Caco-2 (cell line): ENCODE measurements around the gene RIN3. TPM values are rescaled to one million over a fixed set of nuclear protein-coding genes. Genes with fewer than 3 reads are reported as not detected.

Experiments
- BruUV-seq: library from RNA; stranded (reverse); fragments of 400-500 nt; replicated peaks from 2 replicates; lab custom pipeline; 2021; lab: Mats Ljungman, UMichigan
- CTCF ChIA-PET: fragments of 300-600 bp; sonication (Branson Sonifier 250); formaldehyde crosslinking; loops from one replicate; lab custom pipeline; 2022; ENCODE audit warnings: antibody characterized with exemption; lab: Charles Lee
- POLR2A ChIA-PET: fragments of 300-600 bp; sonication (Branson Sonifier 250); formaldehyde crosslinking; loops from one replicate; lab custom pipeline; 2022; ENCODE audit warnings: antibody characterized with exemption; lab: Charles Lee
- DNase-seq, 2 experiments: peaks; one replicate each; pipeline versions ENCODE4 v3.0.0 to v3.0.0-alpha.2; 2020 to 2022
- H3K27me3 ChIP-seq: replicated peaks from 2 replicates; pipeline ENCODE4 v1.6.0; 2011; ENCODE audit warnings: low read length; ENCODE audit not compliant: control insufficient read depth, insufficient read depth
- H3K36me3 ChIP-seq: 2 replicates; pipeline ENCODE4 v1.5.1; 2011; ENCODE audit warnings: low read length; ENCODE audit not compliant: control insufficient read depth, insufficient read depth
- H3K4me1 ChIP-seq: fragments of 250-450 bp; sonication (Bioruptor Pico); 2 replicates; pipeline ENCODE4 v1.5.1; 2020; ENCODE audit warnings: mild to moderate bottlenecking
- H3K4me3 ChIP-seq: 2 replicates; pipeline ENCODE4 v1.5.1; 2011; ENCODE audit warnings: low read depth, mild to moderate bottlenecking, control low read depth, low read length
- H3K9me3 ChIP-seq: fragments of 250-450 bp; sonication (Bioruptor Pico); 2 replicates; pipeline ENCODE4 v1.5.1; 2020; ENCODE audit warnings: mild to moderate bottlenecking, moderate library complexity
- H3K27ac Mint-ChIP-seq: one replicate; pipeline ENCODE4 v1.8.0; 2022; ENCODE audit warnings: mixed read lengths; ENCODE audit not compliant: unreplicated experiment
- H3K27me3 Mint-ChIP-seq: one replicate; pipeline ENCODE4 v1.8.0; 2022; ENCODE audit warnings: mixed read lengths; ENCODE audit not compliant: insufficient read depth, unreplicated experiment
- H3K36me3 Mint-ChIP-seq: one replicate; pipeline ENCODE4 v1.8.0; 2022; ENCODE audit warnings: mild to moderate bottlenecking, mixed read lengths; ENCODE audit not compliant: insufficient read depth, unreplicated experiment
- H3K4me1 Mint-ChIP-seq: one replicate; pipeline ENCODE4 v1.8.0; 2022; ENCODE audit warnings: low read depth, mixed read lengths; ENCODE audit not compliant: unreplicated experiment
- H3K4me3 Mint-ChIP-seq: one replicate; pipeline ENCODE4 v1.8.0; 2022; ENCODE audit warnings: mild to moderate bottlenecking, moderate library complexity, mixed read lengths; ENCODE audit not compliant: unreplicated experiment
- H3K9me3 Mint-ChIP-seq: one replicate; pipeline ENCODE4 v1.8.0; 2022; ENCODE audit warnings: mixed read lengths; ENCODE audit not compliant: unreplicated experiment
- CTCF ChIP-seq, 2 experiments: fragments of 200-600 bp in 1 of 2; IDR thresholded peaks; 1 replicate in 1 of 2; 2 replicates in 1 of 2; pipeline versions ENCODE4 v1.5.1 to v1.8.0; 2011 to 2022; ENCODE audit warnings: antibody characterized with exemption in 1 of 2, control low read depth in 1 of 2, inconsistent platforms in 1 of 2, low read depth in 1 of 2, low read length in 1 of 2, mild to moderate bottlenecking in 1 of 2, moderate library complexity in 1 of 2; ENCODE audit not compliant: insufficient read depth in 1 of 2, severe bottlenecking in 1 of 2, unreplicated experiment in 1 of 2
- intact Hi-C: fragments of 100-400 bp; cut with micrococcal nuclease; formaldehyde crosslinking; loops from one replicate; pipeline ENCODE4 v1.10.0; 2022; ENCODE audit not compliant: unreplicated experiment
- total RNA-seq: library from RNA; stranded (reverse); gene quantifications from 2 replicates; pipeline ENCODE4 v1.2.3, GENCODE V29; 2022

RIN3 gene
- total RNA-seq, 1 experiment from 2014 or later: 20.7 TPM

- Mint-ChIP-seq H3K4me3 (no peak overlapping the region), H3K27me3 (no peaks in the 10 kb centered on the region), H3K36me3 (peaks cover 8% of the 10 kb centered on the region), H3K9me3 (no peaks in the 10 kb centered on the region), H3K4me1 (peaks cover 27% of the 10 kb centered on the region), H3K27ac (no peak overlapping the region)
- peaks cover 38% of the 10 kb centered on the region for H3K4me1 ChIP-seq
- intact Hi-C loops: no loop called here
- no peaks in the 10 kb centered on the region for H3K27me3 ChIP-seq
- peaks cover under 1% of the 10 kb centered on the region; the same call in 1 of the 2 replicates for H3K36me3 ChIP-seq
- peaks cover 11% of the 10 kb centered on the region for H3K9me3 ChIP-seq
- no peak for DNase-seq
- no peak overlapping the region for H3K4me3 ChIP-seq
- POLR2A ChIA-PET: no interaction called here
- TF ChIP-seq CTCF (IDR thresholded peaks at IDR 0.05; ENCODE audit: insufficient read depth in 1 of 2, low read depth in 1 of 2, low read length in 1 of 2, severe bottlenecking in 1 of 2, unreplicated experiment in 1 of 2): no peak
- no TSS peak for BruUV-seq
- CTCF ChIA-PET: no interaction called here
Measured at GRCh38 chr14:92561906-92562479, 48.4 kb downstream of the RIN3 start.

- CTCF ChIA-PET: no interaction called here
- intact Hi-C loops: no loop called here
- Histone ChIP-seq H3K4me1 (peaks cover 35% of the 10 kb centered on the region), H3K9me3 (peaks cover 15% of the 10 kb centered on the region), H3K27me3 (no peaks in the 10 kb centered on the region), H3K36me3 (peaks cover 2% of the 10 kb centered on the region; the same call in 1 of the 2 replicates), H3K4me3 (no peak overlapping the region)
- no peak overlapping the region for H3K4me3 Mint-ChIP-seq
- H3K27ac Mint-ChIP-seq: no peak overlapping the region
- DNase-seq: no peak
- H3K9me3 Mint-ChIP-seq: no peaks in the 10 kb centered on the region
- H3K36me3 Mint-ChIP-seq: peaks cover 13% of the 10 kb centered on the region
- no peak for TF ChIP-seq CTCF (IDR thresholded peaks at IDR 0.05; ENCODE audit: insufficient read depth in 1 of 2, low read depth in 1 of 2, low read length in 1 of 2, severe bottlenecking in 1 of 2, unreplicated experiment in 1 of 2)
- POLR2A ChIA-PET: no interaction called here
- no peaks in the 10 kb centered on the region for H3K27me3 Mint-ChIP-seq
- BruUV-seq: no TSS peak
- peaks cover 21% of the 10 kb centered on the region for H3K4me1 Mint-ChIP-seq
Measured at GRCh38 chr14:92563359-92563758, 49.8 kb downstream of the RIN3 start.

DNA sequence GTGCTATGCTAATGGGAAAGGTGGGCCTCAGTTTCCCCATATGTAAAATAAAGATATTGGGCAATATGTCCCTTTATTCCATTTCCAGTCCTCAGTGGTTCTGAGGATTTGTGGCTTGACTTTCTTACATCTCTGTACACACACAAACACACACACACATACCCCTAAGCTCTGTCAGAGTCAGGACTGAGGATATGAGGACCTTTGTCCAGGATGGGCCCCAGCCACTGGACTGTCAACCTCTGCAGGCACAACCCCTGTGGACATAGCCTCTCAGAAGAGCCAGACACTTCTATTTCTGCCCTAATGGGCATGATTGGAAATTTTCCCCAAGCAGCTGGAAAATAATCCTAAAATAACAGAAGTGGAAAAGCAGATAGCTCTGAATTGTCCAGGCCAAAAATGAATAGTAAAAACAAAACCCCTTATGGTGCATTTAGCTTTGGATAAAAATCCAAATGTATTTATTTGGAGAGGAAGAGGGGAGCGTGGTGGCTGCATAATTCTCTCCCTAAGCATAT lies 50.2 kb downstream of the RIN3 start:
- H3K36me3 Mint-ChIP-seq: peaks cover 15% of the 10 kb centered on the region
- no peak for DNase-seq
- H3K4me3 ChIP-seq: no peak overlapping the region
- H3K27me3 Mint-ChIP-seq: no peaks in the 10 kb centered on the region
- H3K4me1 Mint-ChIP-seq: peaks cover 21% of the 10 kb centered on the region
- H3K27ac Mint-ChIP-seq: no peak overlapping the region
- intact Hi-C loops: no loop called here
- POLR2A ChIA-PET: no interaction called here
- H3K4me3 Mint-ChIP-seq: no peak overlapping the region
- H3K9me3 ChIP-seq: peaks cover 15% of the 10 kb centered on the region
- no peaks in the 10 kb centered on the region for H3K27me3 ChIP-seq
- H3K9me3 Mint-ChIP-seq: no peaks in the 10 kb centered on the region
- H3K4me1 ChIP-seq: peaks cover 35% of the 10 kb centered on the region
- BruUV-seq: no TSS peak
- no peak for TF ChIP-seq CTCF (IDR thresholded peaks at IDR 0.05; ENCODE audit: insufficient read depth in 1 of 2, low read depth in 1 of 2, low read length in 1 of 2, severe bottlenecking in 1 of 2, unreplicated experiment in 1 of 2)
- peaks cover 2% of the 10 kb centered on the region; the same call in 1 of the 2 replicates for H3K36me3 ChIP-seq
- CTCF ChIA-PET: no interaction called here
